Measurements from ENCODE around the gene DISC1.

DNA sequence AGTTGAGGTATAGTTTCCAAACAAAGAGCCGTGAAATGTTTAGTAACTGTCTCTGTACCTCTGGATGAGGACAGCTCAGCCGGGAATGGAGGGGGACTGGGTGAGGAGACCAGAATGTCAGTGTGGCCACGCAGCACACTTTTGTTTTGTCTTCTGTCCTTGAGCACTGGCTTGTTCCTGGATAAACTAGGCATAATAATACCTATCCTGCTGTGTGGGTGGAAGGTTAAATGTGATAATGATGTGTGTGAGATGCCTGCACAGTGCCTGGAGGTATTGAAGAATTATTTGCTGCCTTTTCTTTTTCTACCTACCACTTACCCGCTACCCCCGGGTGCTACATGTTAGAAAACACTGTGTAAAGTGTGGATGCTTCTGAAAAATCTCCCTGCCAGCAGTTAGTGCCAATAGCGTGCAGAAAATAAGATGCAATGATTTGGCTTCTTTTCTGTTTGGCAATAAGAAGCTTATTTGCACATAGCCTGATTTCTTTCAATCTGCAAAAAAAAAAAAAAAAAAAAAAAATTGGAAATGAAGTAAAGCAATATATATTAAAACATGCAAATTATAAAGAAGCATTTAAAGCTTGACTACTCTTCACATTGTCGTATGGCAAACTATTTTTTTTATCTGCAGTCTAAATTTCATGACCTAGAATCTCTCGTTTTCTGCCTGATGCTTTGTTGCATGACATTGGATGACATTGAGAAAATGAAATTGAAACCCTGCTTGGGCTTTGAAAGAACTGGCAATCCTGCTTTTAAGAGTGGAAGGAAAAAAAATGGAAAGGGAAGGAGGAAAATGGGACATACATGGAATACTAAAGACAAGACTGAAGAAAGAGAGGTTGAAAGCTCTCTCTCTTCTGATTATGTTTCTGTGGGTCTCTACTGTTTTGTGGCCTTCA, 89.5 kb downstream of the DISC1 start:
- TF ChIP-seq CTCF (conservative IDR thresholded peaks at IDR 0.05 in 1 of 2, IDR thresholded peaks at IDR 0.05 in 1 of 2; ENCODE audit: extremely low read depth in 1 of 2, insufficient read depth in 1 of 2, low read depth in 1 of 2, low read length in 2 of 2), result no peak
- TF ChIP-seq EZH2 (IDR thresholded peaks at IDR 0.05; ENCODE audit: borderline replicate concordance, low read length), result no peak
